Colonic mucosa (tissue), 4 donors: Measurements from ENCODE around the gene ADRA2A. TPM values are rescaled to one million over a fixed set of nuclear protein-coding genes. Genes with fewer than 3 reads are reported as not detected.

Experiments used
- DNase-seq: peaks from one replicate; pipeline ENCODE4 v3.0.0-alpha.2; 2020
- H3K27ac ChIP-seq: fragments of 200-600 bp; one replicate; pipeline ENCODE4 v1.8.0; 2021
- H3K27me3 ChIP-seq: fragments of 200-600 bp; one replicate; pipeline ENCODE4 v1.8.0; 2021
- H3K36me3 ChIP-seq: fragments of 200-600 bp; one replicate; pipeline ENCODE4 v1.8.0; 2021
- H3K4me1 ChIP-seq: fragments of 200-600 bp; one replicate; pipeline ENCODE4 v1.8.0; 2021; ENCODE audit warnings: mild to moderate bottlenecking
- H3K4me3 ChIP-seq: fragments of 200-600 bp; one replicate; pipeline ENCODE4 v1.8.0; 2021
- H3K9ac ChIP-seq, 2 donors: one replicate each; pipeline ENCODE4 v1.7.0; 2013; ENCODE audit warnings: control low read depth in 2 of 2, low read depth in 2 of 2, low read length in 2 of 2
- H3K9me3 ChIP-seq: fragments of 200-600 bp; one replicate; pipeline ENCODE4 v1.8.0; 2021
- intact Hi-C: fragments of 100-400 bp; cut with DNase I; formaldehyde crosslinking; loops from one replicate; pipeline ENCODE4 v1.14.1; 2022
- total RNA-seq, 2 donors: library from RNA; stranded (reverse); fragmentation: NEBNext Ultra II Directional in 1 of 2; extraction: Animal tissue kit (Norgen Biotek cat#: 25700) in 1 of 2; gene quantifications; one replicate each; pipeline ENCODE4 v1.2.1, GENCODE V29; 2021
- TF ChIP-seq, protein P1 (sequence below): fragments of 200-600 bp; IDR thresholded peaks from one replicate; pipeline ENCODE4 v1.8.0; 2022; ENCODE audit warnings: antibody characterized with exemption, mild to moderate bottlenecking
- donor health status: healthy.
- donor health status: DM: no; HTN: no; CAD: no.
- donor health status: DM: no; HTN: no; CAD: no.

Gene ADRA2A
- total RNA-seq, 2 donors from 2014 or later: 12.8 to 14.3 TPM

GRCh38 chr10:111107023-111107422 lies 30.2 kb downstream of the ADRA2A start:
- intact Hi-C loops: no loop called here
- DNase-seq: no peak

DNA sequence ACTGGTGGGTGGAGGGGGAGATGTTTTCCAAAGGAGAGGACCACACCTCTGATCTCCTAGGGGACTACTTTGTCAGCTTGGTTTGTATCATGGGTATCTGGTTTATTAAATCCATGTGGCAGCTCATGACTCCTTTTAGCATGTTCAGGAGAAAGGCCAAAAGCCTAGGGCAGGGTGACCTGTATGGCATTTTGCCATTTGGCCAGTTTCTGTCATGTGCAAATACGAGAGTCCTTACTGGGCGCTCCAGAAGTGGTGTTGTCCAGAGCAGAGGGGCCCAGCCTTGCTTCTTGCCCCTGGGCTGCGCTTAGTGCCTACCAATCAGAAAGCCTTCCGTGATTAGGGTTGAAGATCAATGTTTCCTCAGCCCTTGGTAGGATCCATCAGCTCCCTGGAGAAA lies 31.0 kb downstream of the ADRA2A start:
- Histone ChIP-seq H3K36me3 (no peaks in the 10 kb centered on the region), H3K4me3 (no peak overlapping the region), H3K4me1 (peaks cover 7% of the 10 kb centered on the region), H3K27me3 (no peaks in the 10 kb centered on the region), H3K9me3 (no peaks in the 10 kb centered on the region), H3K9ac (no peak overlapping the region), H3K27ac (no peak overlapping the region)
- TF ChIP-seq, protein P1, sequence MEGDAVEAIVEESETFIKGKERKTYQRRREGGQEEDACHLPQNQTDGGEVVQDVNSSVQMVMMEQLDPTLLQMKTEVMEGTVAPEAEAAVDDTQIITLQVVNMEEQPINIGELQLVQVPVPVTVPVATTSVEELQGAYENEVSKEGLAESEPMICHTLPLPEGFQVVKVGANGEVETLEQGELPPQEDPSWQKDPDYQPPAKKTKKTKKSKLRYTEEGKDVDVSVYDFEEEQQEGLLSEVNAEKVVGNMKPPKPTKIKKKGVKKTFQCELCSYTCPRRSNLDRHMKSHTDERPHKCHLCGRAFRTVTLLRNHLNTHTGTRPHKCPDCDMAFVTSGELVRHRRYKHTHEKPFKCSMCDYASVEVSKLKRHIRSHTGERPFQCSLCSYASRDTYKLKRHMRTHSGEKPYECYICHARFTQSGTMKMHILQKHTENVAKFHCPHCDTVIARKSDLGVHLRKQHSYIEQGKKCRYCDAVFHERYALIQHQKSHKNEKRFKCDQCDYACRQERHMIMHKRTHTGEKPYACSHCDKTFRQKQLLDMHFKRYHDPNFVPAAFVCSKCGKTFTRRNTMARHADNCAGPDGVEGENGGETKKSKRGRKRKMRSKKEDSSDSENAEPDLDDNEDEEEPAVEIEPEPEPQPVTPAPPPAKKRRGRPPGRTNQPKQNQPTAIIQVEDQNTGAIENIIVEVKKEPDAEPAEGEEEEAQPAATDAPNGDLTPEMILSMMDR: no peak
- no peak for DNase-seq
- intact Hi-C loops: no loop called here

More at GRCh38 chr10:111107023-111107422, 30.2 kb downstream of the ADRA2A start:
- no peaks in the 10 kb centered on the region for H3K27me3 ChIP-seq
- no peak overlapping the region for H3K9ac ChIP-seq
- no peaks in the 10 kb centered on the region for H3K36me3 ChIP-seq
- peaks cover 7% of the 10 kb centered on the region for H3K4me1 ChIP-seq
- H3K27ac ChIP-seq: no peak overlapping the region
- TF ChIP-seq, protein P1: no peak
- H3K4me3 ChIP-seq: no peak overlapping the region
- H3K9me3 ChIP-seq: no peaks in the 10 kb centered on the region

DNA sequence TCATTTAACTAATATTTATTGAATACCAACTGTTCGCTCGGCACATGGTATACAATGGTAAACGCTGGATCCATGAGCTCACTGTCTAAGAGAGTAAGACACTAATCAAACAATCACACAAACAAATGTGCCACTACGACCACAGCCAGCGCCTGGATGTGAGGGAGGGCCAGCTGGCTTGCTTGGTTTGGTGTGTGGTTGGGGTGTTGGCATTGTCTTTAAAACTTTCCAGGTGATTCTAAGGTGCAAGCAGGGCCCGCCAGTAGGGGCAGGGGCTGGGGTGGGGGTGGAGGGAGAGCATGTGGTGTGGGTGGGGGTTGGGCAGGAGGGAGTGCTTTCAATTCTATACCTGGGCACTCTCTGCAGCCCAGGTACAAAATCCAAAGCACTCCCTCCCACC lies 31.6 kb downstream of the ADRA2A start:
- Histone ChIP-seq H3K9me3 (no peaks in the 10 kb centered on the region), H3K36me3 (no peaks in the 10 kb centered on the region)

DNA sequence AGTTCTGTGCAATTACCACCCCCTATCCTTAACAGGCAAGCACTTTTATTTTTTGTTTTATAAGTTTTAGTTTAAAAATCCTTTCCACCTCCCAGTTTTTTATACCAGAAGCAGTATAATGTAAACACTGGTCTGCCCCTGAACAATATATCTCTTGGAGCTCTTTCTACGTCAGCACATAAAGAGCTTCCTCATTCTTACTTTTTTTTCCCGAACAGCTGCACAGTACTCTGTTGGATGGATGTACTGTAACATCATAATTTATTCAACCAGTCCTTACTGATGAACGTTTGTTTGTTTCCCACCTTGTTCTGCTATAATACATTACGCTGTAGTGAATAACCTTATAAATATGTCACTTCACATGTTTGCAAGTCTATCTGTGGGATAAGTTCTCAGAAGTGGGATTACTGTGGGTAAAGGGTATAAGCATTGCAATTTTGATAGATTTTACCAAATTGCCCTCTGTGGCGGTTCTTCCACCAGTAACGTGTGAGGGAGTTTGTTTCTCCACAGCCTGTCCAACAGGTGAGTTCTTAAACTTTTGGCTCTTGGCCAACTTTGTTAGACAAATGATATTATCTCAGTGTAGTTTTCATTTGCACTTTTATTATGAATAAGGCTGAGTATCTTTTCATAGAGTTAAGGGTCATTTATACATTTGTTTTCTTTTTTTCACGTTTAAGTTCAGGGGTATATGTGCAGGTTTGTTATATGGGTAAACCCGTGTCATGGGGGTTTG lies 32.8 kb downstream of the ADRA2A start:
- Histone ChIP-seq H3K36me3 (no peaks in the 10 kb centered on the region), H3K9ac (no peak overlapping the region), H3K4me3 (no peak overlapping the region), H3K9me3 (no peaks in the 10 kb centered on the region), H3K4me1 (peaks cover 3% of the 10 kb centered on the region), H3K27me3 (no peaks in the 10 kb centered on the region), H3K27ac (no peak overlapping the region)
- intact Hi-C loops: no loop called here
- DNase-seq: no peak
- TF ChIP-seq, protein P1: no peak

More for the DNA sequence above, 31.6 kb downstream of the ADRA2A start:
- Histone ChIP-seq H3K9ac (no peak overlapping the region), H3K4me1 (peaks cover 7% of the 10 kb centered on the region), H3K27ac (no peak overlapping the region), H3K27me3 (no peaks in the 10 kb centered on the region), H3K4me3 (no peak overlapping the region)
- intact Hi-C loops: no loop called here
- TF ChIP-seq, protein P1: no peak
- DNase-seq: no peak

DNA sequence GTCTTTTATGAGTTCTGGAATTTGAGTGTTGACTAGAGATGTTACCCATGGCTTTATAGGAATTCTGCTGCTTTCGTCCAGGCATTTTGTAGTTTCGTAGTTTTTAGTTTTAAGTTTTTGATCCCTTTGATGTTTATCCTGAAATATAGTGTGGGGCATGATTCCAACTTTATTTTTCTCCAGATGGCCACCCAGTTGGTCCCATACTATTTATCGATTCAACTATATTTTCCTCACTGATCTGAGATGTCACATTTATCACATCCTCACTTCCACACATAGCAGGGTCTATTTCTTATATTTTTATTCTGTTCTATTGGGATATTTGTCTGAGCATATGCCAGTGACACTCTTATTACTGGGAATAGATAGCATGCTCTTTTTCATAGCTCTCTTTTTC lies 33.9 kb downstream of the ADRA2A start:
- TF ChIP-seq, protein P1: no peak
- Histone ChIP-seq H3K4me3 (no peak overlapping the region), H3K9ac (no peak overlapping the region), H3K4me1 (peaks cover 3% of the 10 kb centered on the region), H3K27ac (no peak overlapping the region), H3K36me3 (no peaks in the 10 kb centered on the region), H3K27me3 (no peaks in the 10 kb centered on the region), H3K9me3 (no peaks in the 10 kb centered on the region)
- intact Hi-C loops: no loop called here
- DNase-seq: no peak
